ENCODE results near the gene THAP6.
"Not testable (repeated sequence)": the region's sequence is repeated elsewhere in the genome, so short reads cannot be mapped to it uniquely, and the experiment has no call there.

THAP6 gene

DNA sequence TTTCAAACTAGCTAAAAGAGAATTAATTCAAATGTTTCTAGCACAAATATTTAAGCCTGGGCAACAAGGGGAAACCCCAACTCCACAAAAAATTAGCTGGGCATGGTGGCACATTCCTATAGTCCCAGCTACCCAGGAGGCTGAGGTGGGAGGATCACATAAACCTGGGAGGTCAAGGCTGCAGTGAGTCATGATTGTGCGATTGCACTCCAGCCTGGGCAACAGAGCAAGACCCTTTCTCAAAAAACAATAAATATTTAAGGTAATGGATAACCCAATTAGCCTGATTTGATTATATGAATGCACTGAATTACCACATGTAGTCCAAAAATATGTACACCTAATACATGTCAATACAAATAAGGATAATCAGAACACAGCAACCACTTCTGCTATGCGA lies 14.4 kb upstream of the THAP6 start:
- H3K36me3 ChIP-seq (ENCODE audit: control insufficient read depth in 2 of 2, insufficient read depth in 2 of 2, low read length in 2 of 2) = peaks cover 0 to 18% of the 10 kb centered on the region in 2 donors

DNA sequence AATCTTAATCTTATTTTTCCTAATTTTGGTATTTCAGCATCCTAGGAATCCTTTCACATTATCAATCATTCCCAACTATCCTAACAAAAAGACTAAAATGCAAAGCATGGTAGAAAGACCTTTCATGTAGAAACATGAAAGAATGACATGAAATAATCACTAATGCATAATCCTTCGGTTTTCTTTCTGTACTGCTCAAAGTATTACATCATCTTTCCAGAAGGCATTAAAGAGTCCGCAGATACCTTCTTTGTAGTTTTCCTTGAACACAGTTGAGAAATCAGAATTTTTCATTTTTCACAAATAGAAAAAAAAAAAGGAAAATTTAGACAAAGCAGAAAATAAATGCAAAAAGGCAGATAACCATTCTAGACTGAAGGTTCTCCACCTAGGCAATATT lies 11.6 kb upstream of the THAP6 start:
- Histone ChIP-seq H3K9me3 (ENCODE audit: control insufficient read depth in 2 of 2, low read length in 2 of 2) (no peaks in the 10 kb centered on the region), H3K36me3 (ENCODE audit: control insufficient read depth in 2 of 2, insufficient read depth in 2 of 2, low read length in 2 of 2) (peaks cover 0 to 19% of the 10 kb centered on the region in 2 donors), H3K27ac (ENCODE audit: low read length) (no peak overlapping the region), H3K27me3 (ENCODE audit: control insufficient read depth in 1 of 2, insufficient read depth in 2 of 2, low read length in 2 of 2) (no peaks in the 10 kb centered on the region), H3K9ac (ENCODE audit: low read length in 2 of 2) (no peak overlapping the region), H3K4me1 (ENCODE audit: control insufficient read depth, insufficient read depth, low read length) (no peaks in the 10 kb centered on the region), H3K4me3 (ENCODE audit: low read length in 2 of 2) (no peak overlapping the region)

More for the DNA sequence above, 14.4 kb upstream of the THAP6 start:
- H3K4me3 ChIP-seq (ENCODE audit: low read length in 2 of 2) = no peak overlapping the region
- no peak overlapping the region for H3K9ac ChIP-seq (ENCODE audit: low read length in 2 of 2)
- H3K27me3 ChIP-seq (ENCODE audit: control insufficient read depth in 1 of 2, insufficient read depth in 2 of 2, low read length in 2 of 2) = no peaks in the 10 kb centered on the region
- no peak overlapping the region for H3K27ac ChIP-seq (ENCODE audit: low read length)
- H3K9me3 ChIP-seq (ENCODE audit: control insufficient read depth in 2 of 2, low read length in 2 of 2) = no peaks in the 10 kb centered on the region
- no peaks in the 10 kb centered on the region for H3K4me1 ChIP-seq (ENCODE audit: control insufficient read depth, insufficient read depth, low read length)

DNA sequence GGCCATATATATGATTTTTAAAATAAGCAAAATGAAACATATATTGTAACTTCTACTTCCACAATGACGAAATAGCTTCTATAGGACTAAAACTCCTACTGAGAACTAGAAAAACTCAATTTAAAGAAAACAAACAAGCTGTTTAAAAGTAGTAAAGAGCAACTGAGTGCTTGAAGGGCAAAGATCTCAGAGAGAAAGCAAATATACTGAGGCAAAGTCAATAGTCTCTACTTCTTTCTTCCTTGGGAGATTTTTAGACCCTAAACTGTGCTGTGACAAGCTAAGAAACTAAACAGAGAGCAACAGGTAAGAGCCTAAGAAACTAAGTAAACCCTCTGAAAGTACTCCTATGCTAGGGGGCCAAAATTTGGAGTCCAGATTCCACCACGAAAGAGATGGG lies 8.6 kb upstream of the THAP6 start:
- no peak overlapping the region for H3K9ac ChIP-seq (ENCODE audit: low read length in 2 of 2)

DNA sequence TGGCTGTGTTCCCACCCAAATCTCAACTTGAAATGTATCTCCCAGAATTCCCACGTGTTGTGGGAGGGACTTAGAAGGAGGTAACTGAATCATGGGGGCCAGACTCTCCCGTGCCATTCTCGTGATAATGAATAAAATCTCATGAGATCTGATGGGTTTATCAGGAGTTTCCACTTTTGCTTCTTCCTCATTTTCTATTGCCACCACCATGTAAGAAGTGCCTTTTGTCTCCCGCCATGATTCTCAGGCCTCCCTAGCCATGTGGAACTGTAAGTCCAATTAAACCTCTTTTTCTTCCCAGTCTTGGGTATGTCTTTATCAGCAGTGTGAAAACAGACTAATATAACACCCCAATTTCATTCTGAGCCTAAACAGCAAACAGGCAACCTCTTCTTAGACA lies 4.7 kb upstream of the THAP6 start:
- not testable (repeated sequence) for H3K9me3 ChIP-seq (ENCODE audit: control insufficient read depth in 2 of 2, low read length in 2 of 2); H3K4me1 ChIP-seq (ENCODE audit: control insufficient read depth, insufficient read depth, low read length); H3K27me3 ChIP-seq (ENCODE audit: control insufficient read depth in 1 of 2, insufficient read depth in 2 of 2, low read length in 2 of 2); H3K4me3 ChIP-seq (ENCODE audit: low read length in 2 of 2); H3K27ac ChIP-seq (ENCODE audit: low read length); H3K9ac ChIP-seq (ENCODE audit: low read length in 2 of 2)
- peaks cover 0 to 11% of the 10 kb centered on the region in 2 donors for H3K36me3 ChIP-seq (ENCODE audit: control insufficient read depth in 2 of 2, insufficient read depth in 2 of 2, low read length in 2 of 2)

More for the DNA sequence above, 8.6 kb upstream of the THAP6 start:
- no peak overlapping the region for H3K27ac ChIP-seq (ENCODE audit: low read length)
- H3K27me3 ChIP-seq (ENCODE audit: control insufficient read depth in 1 of 2, insufficient read depth in 2 of 2, low read length in 2 of 2) = no peaks in the 10 kb centered on the region
- H3K4me3 ChIP-seq (ENCODE audit: low read length in 2 of 2) = no peak overlapping the region
- H3K9me3 ChIP-seq (ENCODE audit: control insufficient read depth in 2 of 2, low read length in 2 of 2) = no peaks in the 10 kb centered on the region
- peaks cover 0 to 15% of the 10 kb centered on the region in 2 donors for H3K36me3 ChIP-seq (ENCODE audit: control insufficient read depth in 2 of 2, insufficient read depth in 2 of 2, low read length in 2 of 2)
- no peaks in the 10 kb centered on the region for H3K4me1 ChIP-seq (ENCODE audit: control insufficient read depth, insufficient read depth, low read length)

DNA sequence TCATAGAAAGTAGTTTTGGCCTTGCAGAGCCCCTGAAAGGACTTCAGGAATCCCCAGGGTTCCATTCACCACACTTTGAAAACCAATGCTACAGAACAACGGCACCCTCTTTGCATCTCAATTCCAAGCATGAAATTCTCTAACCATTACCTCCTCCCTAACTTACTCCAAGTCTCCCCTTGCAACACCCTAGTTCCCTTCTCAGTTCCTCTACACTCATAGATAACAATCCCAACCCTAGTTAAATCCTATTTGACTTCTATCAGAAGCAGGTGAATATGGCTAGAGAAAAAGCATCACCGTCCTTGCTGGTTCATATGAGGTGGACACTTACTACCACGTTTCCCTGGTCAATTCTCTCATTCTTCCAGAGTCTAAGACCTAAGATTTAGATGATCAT lies 2.4 kb upstream of the THAP6 start:
- Histone ChIP-seq H3K4me1 (ENCODE audit: control insufficient read depth, insufficient read depth, low read length) (peaks cover 5% of the 10 kb centered on the region), H3K27me3 (ENCODE audit: control insufficient read depth in 1 of 2, insufficient read depth in 2 of 2, low read length in 2 of 2) (no peaks in the 10 kb centered on the region), H3K27ac (ENCODE audit: low read length) (no peak overlapping the region), H3K9me3 (ENCODE audit: control insufficient read depth in 2 of 2, low read length in 2 of 2) (no peaks in the 10 kb centered on the region), H3K9ac (ENCODE audit: low read length in 2 of 2) (no peak overlapping the region), H3K36me3 (ENCODE audit: control insufficient read depth in 2 of 2, insufficient read depth in 2 of 2, low read length in 2 of 2) (peaks cover 0 to 3% of the 10 kb centered on the region in 2 donors), H3K4me3 (ENCODE audit: low read length in 2 of 2) (peak overlapping the region; percentile 17 to 33)

DNA sequence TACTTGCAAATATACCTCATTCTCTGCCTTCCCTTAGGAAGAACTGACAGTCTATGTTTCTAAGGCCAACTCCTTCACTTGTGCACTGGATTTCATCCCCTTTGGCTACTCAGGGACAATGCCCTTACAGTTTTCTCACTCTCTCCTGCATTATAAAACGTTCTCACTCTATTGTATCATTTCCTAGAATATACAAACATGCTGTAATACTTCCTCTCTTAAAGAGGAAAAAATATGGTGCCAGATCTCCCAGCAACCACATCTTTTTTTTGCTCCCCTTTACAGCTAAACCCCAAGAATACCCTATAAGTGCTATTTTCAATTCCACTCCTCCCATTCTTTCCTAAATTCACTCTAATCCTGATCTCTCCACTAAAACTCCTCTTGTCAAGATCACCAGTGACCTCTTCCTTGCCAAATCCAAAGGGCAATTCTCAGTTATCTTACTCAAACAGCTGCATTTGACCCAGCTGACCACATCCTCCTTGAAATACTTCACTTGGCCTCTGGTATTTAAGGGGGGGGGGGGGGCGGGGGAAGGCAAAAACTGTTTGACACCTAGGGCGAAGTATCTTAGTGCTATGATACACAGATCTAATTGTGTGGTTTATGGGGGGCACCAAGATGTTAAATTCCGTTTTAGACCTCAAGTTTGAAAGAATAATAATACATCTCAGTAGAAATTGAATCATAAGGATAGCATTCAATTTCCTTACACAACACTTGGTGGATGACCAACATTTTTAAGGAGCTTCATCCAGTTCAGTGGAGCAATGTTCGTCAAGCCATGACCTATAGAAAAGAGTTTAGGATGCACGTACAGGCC lies 1.7 kb upstream of the THAP6 start:
- Histone ChIP-seq H3K36me3 (ENCODE audit: control insufficient read depth in 2 of 2, insufficient read depth in 2 of 2, low read length in 2 of 2) (peaks cover 0 to 4% of the 10 kb centered on the region in 2 donors), H3K4me3 (ENCODE audit: low read length in 2 of 2) (peak overlapping the region; percentile 89 to 95), H3K9ac (ENCODE audit: low read length in 2 of 2) (peak overlapping the region in 1 of 2 donors; percentile 78), H3K27me3 (ENCODE audit: control insufficient read depth in 1 of 2, insufficient read depth in 2 of 2, low read length in 2 of 2) (no peaks in the 10 kb centered on the region), H3K9me3 (ENCODE audit: control insufficient read depth in 2 of 2, low read length in 2 of 2) (no peaks in the 10 kb centered on the region), H3K4me1 (ENCODE audit: control insufficient read depth, insufficient read depth, low read length) (peaks cover 5% of the 10 kb centered on the region), H3K27ac (ENCODE audit: low read length) (no peak overlapping the region)

DNA sequence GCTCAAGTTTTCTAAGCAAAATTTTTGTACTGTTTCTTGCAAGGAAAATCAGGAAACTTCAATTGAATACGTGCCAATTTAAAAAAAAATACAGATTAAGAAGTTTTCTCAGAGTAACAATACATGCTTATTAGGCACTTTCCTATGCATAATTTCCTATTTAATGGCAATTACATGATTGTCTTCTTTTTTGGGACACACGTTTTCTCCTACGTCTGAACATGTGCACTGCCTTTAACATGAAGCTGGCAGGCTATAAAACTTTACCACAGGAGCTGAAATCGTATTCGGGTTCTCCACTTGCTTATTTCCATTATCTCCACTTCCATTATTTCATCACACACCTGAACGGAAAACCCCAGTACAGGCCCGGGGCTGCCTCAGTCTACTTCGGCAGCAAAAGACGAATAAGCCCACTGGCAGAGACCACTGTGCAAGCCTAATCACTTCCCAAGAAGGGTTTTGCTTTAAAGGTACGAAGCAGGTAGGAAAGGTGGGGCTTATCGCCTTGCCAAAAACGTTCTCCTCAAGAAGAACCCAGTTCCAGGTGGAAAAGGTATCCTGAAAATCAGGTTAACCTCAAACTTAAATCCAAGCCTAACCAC lies 645 bp upstream of the THAP6 start:
- peaks cover 0 to 8% of the 10 kb centered on the region in 2 donors for H3K36me3 ChIP-seq (ENCODE audit: control insufficient read depth in 2 of 2, insufficient read depth in 2 of 2, low read length in 2 of 2)
- peak overlapping the region; percentile 90 for H3K27ac ChIP-seq (ENCODE audit: low read length)
- H3K27me3 ChIP-seq (ENCODE audit: control insufficient read depth in 1 of 2, insufficient read depth in 2 of 2, low read length in 2 of 2) = no peaks in the 10 kb centered on the region
- peak overlapping the region; percentile 89 to 95 for H3K4me3 ChIP-seq (ENCODE audit: low read length in 2 of 2)
- H3K4me1 ChIP-seq (ENCODE audit: control insufficient read depth, insufficient read depth, low read length) = peaks cover 5% of the 10 kb centered on the region
- H3K9me3 ChIP-seq (ENCODE audit: control insufficient read depth in 2 of 2, low read length in 2 of 2) = no peaks in the 10 kb centered on the region
- H3K9ac ChIP-seq (ENCODE audit: low read length in 2 of 2) = peak overlapping the region; percentile 78 to 91

DNA sequence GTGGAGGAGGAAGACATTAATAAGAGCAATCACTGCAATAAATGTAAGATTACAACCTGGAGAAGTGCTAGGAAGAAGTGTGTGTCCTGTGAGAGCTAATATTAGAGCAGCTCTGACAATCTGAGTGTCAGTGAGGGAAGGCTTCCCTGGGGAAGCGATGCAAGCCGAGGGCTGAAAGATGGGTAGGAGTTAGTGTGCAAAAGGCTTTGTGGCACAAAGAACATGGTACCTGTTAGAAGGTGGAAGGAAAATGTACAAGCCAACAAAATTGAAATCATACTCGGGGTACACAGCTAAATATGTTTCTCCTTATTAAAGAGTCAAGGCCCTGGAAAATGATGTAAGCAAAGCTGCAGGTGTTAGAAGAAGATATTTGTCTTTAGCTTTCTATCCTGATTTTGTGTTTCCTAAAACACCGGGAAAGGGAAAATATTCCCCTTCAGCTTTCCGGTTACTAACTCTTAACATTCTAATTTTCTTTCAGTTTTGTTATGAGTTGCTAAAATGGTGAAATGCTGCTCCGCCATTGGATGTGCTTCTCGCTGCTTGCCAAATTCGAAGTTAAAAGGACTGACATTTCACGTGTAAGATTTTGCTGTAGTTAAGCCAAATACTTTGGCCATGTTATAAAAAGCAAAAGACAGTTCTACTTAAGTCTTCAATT lies 808 bp downstream of the THAP6 start:
- Histone ChIP-seq H3K4me3 (ENCODE audit: low read length in 2 of 2) (peak overlapping the region; percentile 89 to 95), H3K4me1 (ENCODE audit: control insufficient read depth, insufficient read depth, low read length) (peaks cover 5% of the 10 kb centered on the region), H3K9ac (ENCODE audit: low read length in 2 of 2) (peak overlapping the region; percentile 78 to 91)

DNA sequence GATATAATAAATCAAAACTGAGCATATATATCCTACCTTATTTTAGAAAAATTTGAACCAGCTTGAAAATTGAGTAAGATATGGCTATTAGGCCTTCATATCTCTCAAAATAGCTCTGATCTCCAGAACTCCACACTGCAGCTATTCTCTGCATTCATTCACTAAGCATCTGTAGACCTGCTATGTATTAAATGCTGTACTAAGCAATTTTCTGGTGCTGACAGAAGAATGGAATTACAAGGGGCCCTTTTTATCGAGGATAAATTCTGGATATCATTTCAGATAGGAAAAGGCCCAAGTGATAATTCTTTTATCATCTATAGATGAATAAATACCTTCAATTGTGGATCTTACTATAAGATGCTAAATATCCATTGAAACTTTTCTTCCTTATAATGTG lies 1.9 kb downstream of the THAP6 start:
- Histone ChIP-seq H3K27ac (ENCODE audit: low read length) (no peak overlapping the region), H3K36me3 (ENCODE audit: control insufficient read depth in 2 of 2, insufficient read depth in 2 of 2, low read length in 2 of 2) (peaks cover 0 to 11% of the 10 kb centered on the region in 2 donors), H3K27me3 (ENCODE audit: control insufficient read depth in 1 of 2, insufficient read depth in 2 of 2, low read length in 2 of 2) (no peaks in the 10 kb centered on the region), H3K9me3 (ENCODE audit: control insufficient read depth in 2 of 2, low read length in 2 of 2) (no peaks in the 10 kb centered on the region), H3K4me1 (ENCODE audit: control insufficient read depth, insufficient read depth, low read length) (peaks cover 5% of the 10 kb centered on the region), H3K4me3 (ENCODE audit: low read length in 2 of 2) (no peak overlapping the region), H3K9ac (ENCODE audit: low read length in 2 of 2) (no peak overlapping the region)

More for the DNA sequence above, 808 bp downstream of the THAP6 start:
- H3K27me3 ChIP-seq (ENCODE audit: control insufficient read depth in 1 of 2, insufficient read depth in 2 of 2, low read length in 2 of 2) = no peaks in the 10 kb centered on the region
- H3K9me3 ChIP-seq (ENCODE audit: control insufficient read depth in 2 of 2, low read length in 2 of 2) = no peaks in the 10 kb centered on the region
- peaks cover 0 to 11% of the 10 kb centered on the region in 2 donors for H3K36me3 ChIP-seq (ENCODE audit: control insufficient read depth in 2 of 2, insufficient read depth in 2 of 2, low read length in 2 of 2)
- peak overlapping the region; percentile 90 for H3K27ac ChIP-seq (ENCODE audit: low read length)

DNA sequence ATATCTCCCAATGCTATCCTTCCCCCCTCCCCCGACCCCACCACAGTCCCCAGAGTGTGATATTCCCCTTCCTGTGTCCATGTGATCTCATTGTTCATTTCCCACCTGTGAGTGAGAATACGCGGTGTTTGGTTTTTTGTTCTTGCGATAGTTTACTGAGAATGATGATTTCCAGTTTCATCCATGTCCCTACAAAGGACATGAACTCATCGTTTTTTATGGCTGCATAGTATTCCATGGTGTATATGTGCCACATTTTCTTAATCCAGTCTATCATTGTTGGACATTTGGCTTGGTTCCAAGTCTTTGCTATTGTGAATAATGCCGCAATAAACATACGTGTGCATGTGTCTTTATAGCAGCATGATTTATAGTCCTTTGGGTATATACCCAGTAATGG lies 5.2 kb downstream of the THAP6 start:
- not testable (repeated sequence) for H3K4me1 ChIP-seq (ENCODE audit: control insufficient read depth, insufficient read depth, low read length); H3K4me3 ChIP-seq (ENCODE audit: low read length in 2 of 2); H3K9me3 ChIP-seq (ENCODE audit: control insufficient read depth in 2 of 2, low read length in 2 of 2); H3K27ac ChIP-seq (ENCODE audit: low read length); H3K9ac ChIP-seq (ENCODE audit: low read length in 2 of 2); H3K27me3 ChIP-seq (ENCODE audit: control insufficient read depth in 1 of 2, insufficient read depth in 2 of 2, low read length in 2 of 2)
- peaks cover 0 to 18% of the 10 kb centered on the region in 2 donors for H3K36me3 ChIP-seq (ENCODE audit: control insufficient read depth in 2 of 2, insufficient read depth in 2 of 2, low read length in 2 of 2)

Measured in stomach smooth muscle (tissue), 2 donors.